Measurements from ENCODE around the gene FBXO3.

- TF ChIP-seq BHLHE40 (IDR thresholded peaks at IDR 0.05; ENCODE audit: borderline replicate concordance) (no peak), FOXK2 (IDR thresholded peaks at IDR 0.05) (no peak), SUZ12 (IDR thresholded peaks at IDR 0.05) (no peak), SP1 (IDR thresholded peaks at IDR 0.05) (no peak), PKNOX1 (IDR thresholded peaks at IDR 0.05) (no peak), ELF4 (IDR thresholded peaks at IDR 0.05) (no peak), FOXM1 (IDR thresholded peaks at IDR 0.05; ENCODE audit: borderline replicate concordance) (no peak), L3MBTL2 (conservative IDR thresholded peaks at IDR 0.05) (no peak), FOXA1 (IDR thresholded peaks at IDR 0.05) (no peak), ZNF384 (IDR thresholded peaks at IDR 0.05) (no peak)
Measured at GRCh38 chr11:33769542-33769941, 4.8 kb downstream of the FBXO3 start.
